G401 (cell line): ENCODE results near the gene C1QTNF12. TPM values are rescaled to one million over a fixed set of nuclear protein-coding genes. Genes with fewer than 3 reads are reported as not detected.

Experiments
- DNase-seq: peaks from one replicate; pipeline ENCODE4 v3.0.0-alpha.2; 2015; ENCODE audit warnings: low spot score
- in situ Hi-C: cut with HindIII; loops from 2 replicates; pipeline ENCODE4 v1.10.0; 2016; ENCODE audit warnings: low sequenced_read_pairs, mixed read lengths
- total RNA-seq: library from RNA; depleted of rRNA; stranded (reverse); fragments of >200 nt; shearing (Covaris generic); gene quantifications from 2 replicates; pipeline ENCODE4 v1.2.3, GENCODE V29; 2014

The C1QTNF12 gene
- total RNA-seq, 1 experiment from 2014 or later = 13.3 TPM

GRCh38 chr1:1232208-1232795 is 14.2 kb downstream of the C1QTNF12 start, which contains the start of gene B3GALT6:
Gene B3GALT6 (plus strand): TSS chr1:1232237. CDS start chr1:1232279, 42 bp downstream.
- no peak for DNase-seq

DNA sequence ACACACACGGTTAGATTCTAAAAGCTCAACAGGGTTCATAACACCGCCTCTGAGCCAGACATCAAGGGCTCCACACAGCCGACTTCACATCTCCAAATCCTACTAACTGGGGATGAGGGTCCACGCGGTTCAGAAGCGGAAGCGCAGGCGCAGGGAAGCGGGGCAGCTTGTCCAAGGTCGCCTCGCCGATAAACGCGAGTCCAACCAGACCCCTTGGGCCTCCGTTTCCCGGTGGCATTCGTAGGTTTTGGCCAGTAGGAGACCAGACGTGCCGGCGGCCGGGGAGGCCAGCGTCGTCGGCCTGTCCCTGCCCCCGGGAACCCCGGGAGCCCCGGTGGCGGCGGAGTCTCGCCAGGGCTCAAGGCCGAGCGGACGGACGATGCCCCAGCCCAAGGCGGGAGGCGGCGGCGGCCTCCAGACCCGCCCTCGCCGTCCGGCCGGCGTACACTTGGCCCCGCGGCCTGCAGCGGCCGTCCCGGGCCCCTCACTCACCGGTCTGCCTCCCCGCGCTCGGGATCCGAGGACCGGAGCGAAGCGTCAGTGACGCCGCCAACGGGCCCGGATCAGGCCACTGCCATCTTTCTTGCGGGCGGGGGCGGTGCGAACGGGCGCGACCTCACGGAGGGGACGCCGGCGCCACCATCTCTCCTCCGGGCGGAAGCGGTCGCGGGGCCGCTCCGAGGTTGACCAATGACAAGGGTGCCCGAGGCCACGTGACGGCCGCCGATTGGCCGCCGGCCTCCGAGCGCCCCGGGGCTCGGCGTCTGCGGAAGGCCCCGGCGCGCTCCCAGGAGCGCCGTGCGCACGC is 14.9 kb downstream of the C1QTNF12 start, which contains the start of gene SDF4:
Gene SDF4, minus strand, starts transcription at position 602 of the 808 bp plus-strand sequence. CDS start 3,229 bp downstream, outside the sequence.
- peak; percentile 92 for DNase-seq
- in situ Hi-C loops = no loop called here

More at GRCh38 chr1:1232208-1232795, 14.2 kb downstream of the C1QTNF12 start, which contains the start of gene B3GALT6:
- in situ Hi-C loops = no loop called here

DNA sequence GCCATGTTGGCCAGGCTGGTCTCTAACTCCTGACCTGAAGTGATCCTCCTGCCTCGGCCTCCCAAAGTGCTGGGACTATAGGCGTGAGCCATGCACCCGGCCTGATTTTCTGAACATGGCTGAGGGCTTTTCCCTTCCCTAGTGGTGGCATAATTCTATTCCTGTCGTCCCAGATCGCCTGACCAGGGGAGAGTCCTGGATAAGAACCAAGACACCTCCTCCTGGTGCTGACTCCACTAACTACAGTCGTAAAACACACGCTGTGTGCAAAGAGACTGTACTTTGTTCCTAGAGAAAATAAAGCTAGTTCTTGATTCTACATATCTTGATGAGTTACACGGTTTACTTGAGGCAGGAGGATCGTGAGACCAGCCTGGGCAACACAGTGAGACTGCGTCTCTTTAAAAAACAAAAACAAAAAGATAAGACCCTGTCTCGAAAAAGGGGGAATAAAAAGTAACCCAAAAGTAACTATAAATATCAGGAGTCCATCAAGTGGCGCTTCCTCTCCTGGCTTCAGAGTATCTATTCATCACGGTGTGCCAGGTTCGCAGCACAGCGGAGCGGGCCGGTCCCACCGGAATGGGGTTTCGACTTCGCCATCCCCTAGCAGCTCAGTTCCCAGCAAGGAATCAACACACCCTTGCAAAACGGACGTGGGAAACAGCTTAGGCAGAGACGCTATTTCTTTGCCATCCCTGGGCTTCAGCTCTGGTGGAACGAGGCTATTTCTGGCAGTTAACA is 15.7 kb downstream of the C1QTNF12 start:
- DNase-seq = no peak

DNA sequence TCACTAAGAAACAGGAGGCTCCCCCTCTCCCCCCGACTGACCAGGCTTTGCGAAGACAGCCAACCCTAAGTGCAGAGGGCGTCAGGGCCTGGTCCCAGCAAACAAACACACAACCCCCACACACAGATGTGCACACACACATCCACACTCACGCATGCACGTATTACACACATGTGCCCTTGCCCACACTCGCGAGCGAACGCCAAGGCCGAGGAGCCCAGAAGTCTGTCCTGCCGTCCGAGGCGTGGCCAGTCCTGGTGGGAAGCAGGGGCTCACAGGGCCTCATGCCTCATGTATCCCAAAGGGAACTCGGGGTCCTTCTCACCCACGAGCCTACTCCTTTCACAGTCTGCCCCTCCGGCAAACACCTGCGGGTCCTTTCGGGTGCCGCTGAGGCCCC is 16.8 kb downstream of the C1QTNF12 start:
- DNase-seq = no peak
- in situ Hi-C loops = no loop called here

More for the DNA sequence above, 15.7 kb downstream of the C1QTNF12 start:
- in situ Hi-C loops = no loop called here

- in situ Hi-C loops = no loop called here
- DNase-seq = no peak
Measured at GRCh38 chr1:1228596-1229321, 17.8 kb downstream of the C1QTNF12 start.

DNA sequence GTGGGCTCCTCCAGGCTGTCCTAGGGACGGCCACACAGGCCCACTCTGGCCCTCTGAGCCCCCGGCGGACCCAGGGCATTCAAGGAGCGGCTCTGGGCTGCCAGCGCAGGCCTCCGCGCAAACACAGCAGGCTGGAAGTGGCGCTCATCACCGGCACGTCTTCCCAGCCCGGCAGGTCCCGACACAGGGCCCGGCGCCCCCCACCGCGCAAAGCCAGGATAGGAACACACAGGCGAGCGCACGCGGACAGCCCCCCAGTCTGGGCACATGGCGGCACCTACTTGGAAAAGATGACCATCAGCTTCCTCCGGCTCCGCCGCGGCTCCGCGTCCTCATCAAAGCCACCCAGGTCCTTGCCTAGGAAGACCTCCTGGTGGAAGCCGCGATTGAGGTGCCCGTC is 18.3 kb downstream of the C1QTNF12 start:
- in situ Hi-C loops = no loop called here

DNA sequence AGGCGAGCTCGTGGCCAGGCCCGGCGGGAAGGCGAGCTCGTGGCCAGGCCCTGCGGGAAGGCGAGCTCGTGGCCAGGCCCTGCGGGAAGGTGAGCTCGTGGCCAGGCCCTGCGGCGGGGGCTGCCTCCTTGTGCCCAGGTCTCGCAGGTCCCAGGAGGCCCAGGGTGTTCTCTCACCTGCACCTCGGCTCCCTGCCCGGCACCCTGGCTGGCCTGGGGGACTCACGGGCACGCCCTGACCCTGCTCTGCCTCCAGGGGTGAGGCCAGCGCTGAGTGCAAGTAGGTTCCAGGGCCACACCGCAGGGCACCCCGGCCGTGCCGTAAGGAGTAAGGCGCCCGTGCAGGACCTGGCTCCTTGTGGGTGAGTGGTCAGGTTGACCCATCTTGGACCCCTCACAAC is 19.1 kb downstream of the C1QTNF12 start:
- in situ Hi-C loops = no loop called here
- no peak for DNase-seq

More for the DNA sequence above, 18.3 kb downstream of the C1QTNF12 start:
- no peak for DNase-seq

- DNase-seq = no peak
- in situ Hi-C loops = no loop called here
Measured at GRCh38 chr1:1226566-1227362, 19.8 kb downstream of the C1QTNF12 start.

DNA sequence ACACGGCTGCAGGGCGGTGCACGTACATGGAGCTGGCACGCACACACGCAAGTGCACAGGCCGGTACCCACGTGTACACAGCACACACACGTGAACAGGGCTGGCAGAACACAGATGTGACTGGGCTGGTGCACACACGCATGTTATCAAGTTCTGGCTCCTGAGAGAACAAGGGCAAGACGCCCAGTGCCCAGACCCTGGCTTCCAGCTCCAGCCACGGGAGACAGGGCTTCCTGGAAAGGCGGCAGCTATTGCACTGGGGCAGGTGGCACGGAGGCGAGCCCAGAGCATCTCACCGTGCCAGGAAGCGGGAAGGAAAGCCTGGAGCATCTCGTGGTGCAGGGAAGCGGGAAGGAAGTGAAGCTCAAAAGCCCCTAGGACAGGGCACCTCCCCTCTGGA is 20.6 kb downstream of the C1QTNF12 start:
- in situ Hi-C loops = no loop called here
- DNase-seq = peak; percentile 87

GRCh38 chr1:1225238-1225845 is 21.2 kb downstream of the C1QTNF12 start:
- in situ Hi-C loops = no loop called here
- no peak for DNase-seq

DNA sequence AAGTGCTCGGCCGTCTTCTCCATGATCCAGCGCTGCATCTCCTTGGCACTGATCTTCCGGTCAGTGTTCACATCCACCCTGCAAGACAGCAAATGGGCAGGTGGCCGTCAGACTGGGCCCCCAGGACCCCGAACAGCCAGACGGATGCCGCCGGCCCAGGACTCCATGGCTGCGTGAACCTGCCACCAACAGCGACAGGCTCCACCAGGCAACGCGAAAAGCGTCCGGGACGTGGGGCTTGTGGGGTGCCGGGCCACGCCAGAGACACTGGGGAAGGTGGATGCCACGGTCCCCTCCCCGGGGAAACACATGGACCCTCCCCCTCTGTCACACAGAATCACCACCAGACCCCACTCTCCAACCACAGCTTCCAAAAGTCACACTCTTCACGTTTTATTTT is 22.6 kb downstream of the C1QTNF12 start:
- in situ Hi-C loops = no loop called here

DNA sequence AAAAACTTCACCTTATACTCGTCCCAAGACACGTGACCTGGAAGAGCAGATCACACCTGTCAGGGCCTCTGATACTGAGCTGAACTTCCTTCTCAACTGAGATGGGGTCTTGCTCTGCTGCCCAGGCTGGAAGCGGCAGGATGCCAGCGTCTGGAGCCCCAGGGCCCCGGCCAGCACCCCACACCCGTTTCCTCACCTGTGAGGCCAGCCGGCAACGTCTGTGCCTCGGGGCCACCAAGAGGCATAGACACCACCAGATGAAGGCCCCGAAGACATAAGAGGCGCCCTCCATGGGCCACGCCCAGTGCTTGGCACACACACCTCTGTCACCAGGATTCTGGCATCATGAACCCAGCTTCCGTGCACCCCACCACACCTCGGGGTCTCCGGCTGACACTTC is 23.2 kb downstream of the C1QTNF12 start:
- in situ Hi-C loops = no loop called here
- no peak for DNase-seq

More for the DNA sequence above, 22.6 kb downstream of the C1QTNF12 start:
- DNase-seq = no peak

DNA sequence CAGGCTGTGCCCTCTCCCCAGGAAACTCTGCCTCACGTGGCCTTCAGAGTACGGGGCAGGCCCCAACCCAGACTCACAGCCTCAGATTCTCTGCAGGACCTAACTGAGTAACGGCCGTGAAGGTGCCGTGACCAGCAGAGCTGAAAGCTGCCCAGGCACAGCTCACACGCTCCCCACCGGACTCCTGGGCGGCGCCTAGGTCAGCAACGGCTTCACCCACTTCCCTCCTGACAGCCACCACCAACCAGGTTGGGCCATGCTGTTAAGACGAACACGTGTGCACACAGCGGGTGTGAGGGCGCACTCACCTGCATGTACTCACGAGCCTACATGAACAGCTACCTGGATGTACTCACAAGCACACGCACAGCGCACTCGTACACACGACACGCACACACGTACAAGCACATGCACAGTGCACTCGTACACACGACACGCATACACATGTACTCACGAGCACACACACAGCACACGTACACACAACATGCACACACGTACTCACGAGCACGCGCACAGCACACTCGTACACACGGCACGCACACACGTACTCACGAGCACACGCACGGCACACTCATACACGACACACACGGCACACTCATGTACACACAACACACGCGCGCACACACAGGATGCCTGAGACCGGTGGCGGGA is 23.8 kb downstream of the C1QTNF12 start:
- no peak for DNase-seq
- in situ Hi-C loops = no loop called here

DNA sequence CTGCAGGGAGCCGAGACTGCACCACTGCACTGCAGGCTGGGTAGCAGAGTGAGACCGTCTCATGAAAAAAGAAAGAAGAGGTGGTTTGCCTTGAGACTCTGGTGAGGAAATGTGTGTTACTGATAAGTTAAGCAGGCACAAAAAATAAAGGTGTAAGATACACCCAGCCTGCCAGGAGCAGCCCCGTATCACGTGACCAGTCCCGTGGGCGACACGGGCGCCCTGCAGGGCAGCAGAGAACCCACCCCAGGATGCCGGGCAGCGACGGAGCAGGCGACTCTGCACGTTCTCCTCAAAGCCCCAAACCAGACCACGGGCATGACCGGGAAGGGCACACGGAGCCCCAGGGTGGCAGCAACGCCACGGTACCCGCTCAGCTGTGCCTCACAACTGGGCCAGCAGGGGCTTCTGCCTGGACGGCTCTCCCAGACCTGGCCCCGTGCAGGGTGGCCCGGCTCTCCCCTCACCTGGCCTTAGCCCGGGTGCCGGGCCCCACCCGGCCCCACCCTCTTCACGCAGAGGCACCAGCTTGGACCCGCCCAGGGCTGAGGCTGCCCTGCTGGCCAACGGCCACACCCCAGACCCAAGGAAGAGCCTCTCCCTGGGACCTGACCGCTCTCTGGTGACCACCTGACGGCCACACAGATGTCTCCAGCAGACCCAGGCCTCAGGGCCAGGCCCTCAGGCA is 24.5 kb downstream of the C1QTNF12 start:
- in situ Hi-C loops = no loop called here
- no peak for DNase-seq

DNA sequence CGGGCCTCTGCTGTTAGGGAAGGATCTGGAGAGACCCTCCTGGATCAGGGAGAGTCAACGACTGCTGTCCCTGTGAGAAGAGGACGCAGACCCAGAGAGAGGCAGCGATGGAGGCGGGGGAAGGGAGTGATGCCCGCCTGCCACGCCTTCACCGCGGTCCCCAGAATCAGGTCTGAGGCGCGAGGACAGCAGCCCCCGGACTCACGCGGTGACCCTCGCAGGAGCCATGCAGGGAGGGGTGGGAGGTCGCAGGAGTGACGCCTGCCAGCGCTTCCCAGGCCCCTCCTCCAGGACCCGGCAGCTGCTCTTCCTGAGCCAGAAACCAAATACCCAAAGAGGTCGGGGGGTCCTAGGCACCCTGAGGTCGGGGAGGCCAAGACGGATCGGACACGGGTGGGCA is 26.3 kb downstream of the C1QTNF12 start:
- no peak for DNase-seq
- in situ Hi-C loops = no loop called here

GRCh38 chr1:1219341-1219740 is 27.2 kb downstream of the C1QTNF12 start:
- in situ Hi-C loops = no loop called here
- no peak for DNase-seq
